Epithelial cell of proximal tubule (primary cell): ENCODE measurements around the gene SOCS3. TPM values are rescaled to one million over a fixed set of nuclear protein-coding genes. Genes with fewer than 3 reads are reported as not detected.

Experiments
- DNase-seq: peaks from one replicate; pipeline ENCODE4 v3.0.0-alpha.2; 2011; ENCODE audit warnings: low read depth
- H3K4me3 ChIP-seq: 2 replicates; pipeline ENCODE4 v1.5.1; 2011; ENCODE audit warnings: low read depth, mild to moderate bottlenecking, low read length
- total RNA-seq: library from RNA; depleted of rRNA; stranded (reverse); fragments of >200 nt; gene quantifications from 2 replicates; pipeline ENCODE4 v1.2.3, GENCODE V29; 2015
- TF ChIP-seq, protein P1 (sequence below): conservative IDR thresholded peaks from 2 replicates; pipeline ENCODE4 v1.5.1; 2012; ENCODE audit warnings: low read depth, mild to moderate bottlenecking, low read length

SOCS3 gene
- total RNA-seq, 1 donor from 2014 or later = 42.8 TPM

DNA sequence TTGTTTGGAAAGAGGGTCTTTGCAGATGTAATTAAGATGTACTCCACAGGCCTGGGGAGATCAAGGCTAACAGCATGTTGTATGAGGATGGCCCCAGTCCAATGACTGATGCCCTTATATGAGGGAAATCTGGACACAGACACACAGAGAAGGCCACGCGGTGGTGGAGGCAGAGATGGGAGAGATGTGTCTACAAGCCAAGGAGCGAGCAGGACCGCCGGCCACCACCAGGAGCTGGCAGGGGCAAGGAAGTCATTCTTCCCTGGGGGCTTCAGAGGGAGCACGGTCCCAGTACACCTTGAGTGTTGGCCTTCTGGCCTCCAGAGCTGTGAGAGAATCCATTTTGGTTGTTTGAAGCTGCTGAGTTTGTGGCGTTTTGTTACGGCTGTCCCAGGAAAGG lies 14.7 kb downstream of the SOCS3 start:
- H3K4me3 ChIP-seq = no peak overlapping the region
- TF ChIP-seq, protein P1, sequence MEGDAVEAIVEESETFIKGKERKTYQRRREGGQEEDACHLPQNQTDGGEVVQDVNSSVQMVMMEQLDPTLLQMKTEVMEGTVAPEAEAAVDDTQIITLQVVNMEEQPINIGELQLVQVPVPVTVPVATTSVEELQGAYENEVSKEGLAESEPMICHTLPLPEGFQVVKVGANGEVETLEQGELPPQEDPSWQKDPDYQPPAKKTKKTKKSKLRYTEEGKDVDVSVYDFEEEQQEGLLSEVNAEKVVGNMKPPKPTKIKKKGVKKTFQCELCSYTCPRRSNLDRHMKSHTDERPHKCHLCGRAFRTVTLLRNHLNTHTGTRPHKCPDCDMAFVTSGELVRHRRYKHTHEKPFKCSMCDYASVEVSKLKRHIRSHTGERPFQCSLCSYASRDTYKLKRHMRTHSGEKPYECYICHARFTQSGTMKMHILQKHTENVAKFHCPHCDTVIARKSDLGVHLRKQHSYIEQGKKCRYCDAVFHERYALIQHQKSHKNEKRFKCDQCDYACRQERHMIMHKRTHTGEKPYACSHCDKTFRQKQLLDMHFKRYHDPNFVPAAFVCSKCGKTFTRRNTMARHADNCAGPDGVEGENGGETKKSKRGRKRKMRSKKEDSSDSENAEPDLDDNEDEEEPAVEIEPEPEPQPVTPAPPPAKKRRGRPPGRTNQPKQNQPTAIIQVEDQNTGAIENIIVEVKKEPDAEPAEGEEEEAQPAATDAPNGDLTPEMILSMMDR = no peak
- no peak for DNase-seq

DNA sequence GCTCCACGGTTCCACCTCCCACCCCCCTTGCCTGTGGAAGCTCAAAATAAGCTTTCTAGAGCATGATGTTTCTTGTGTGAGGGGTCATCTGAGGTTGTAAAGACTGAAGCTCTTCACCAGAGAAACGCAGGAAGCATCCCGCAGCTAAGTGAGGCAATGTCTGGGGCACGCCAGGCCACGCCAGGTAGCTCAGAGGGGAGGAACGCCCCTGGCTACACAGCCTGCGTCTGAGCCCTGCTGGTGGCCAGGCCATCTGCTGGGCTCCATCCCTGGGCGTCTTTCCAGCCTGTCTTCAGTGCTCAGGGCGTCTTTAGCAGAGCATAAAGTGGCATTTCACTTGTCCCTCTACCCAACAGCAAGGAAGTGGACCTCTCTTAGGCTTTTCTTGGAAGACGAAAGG lies 15.2 kb downstream of the SOCS3 start:
- DNase-seq = no peak

DNA sequence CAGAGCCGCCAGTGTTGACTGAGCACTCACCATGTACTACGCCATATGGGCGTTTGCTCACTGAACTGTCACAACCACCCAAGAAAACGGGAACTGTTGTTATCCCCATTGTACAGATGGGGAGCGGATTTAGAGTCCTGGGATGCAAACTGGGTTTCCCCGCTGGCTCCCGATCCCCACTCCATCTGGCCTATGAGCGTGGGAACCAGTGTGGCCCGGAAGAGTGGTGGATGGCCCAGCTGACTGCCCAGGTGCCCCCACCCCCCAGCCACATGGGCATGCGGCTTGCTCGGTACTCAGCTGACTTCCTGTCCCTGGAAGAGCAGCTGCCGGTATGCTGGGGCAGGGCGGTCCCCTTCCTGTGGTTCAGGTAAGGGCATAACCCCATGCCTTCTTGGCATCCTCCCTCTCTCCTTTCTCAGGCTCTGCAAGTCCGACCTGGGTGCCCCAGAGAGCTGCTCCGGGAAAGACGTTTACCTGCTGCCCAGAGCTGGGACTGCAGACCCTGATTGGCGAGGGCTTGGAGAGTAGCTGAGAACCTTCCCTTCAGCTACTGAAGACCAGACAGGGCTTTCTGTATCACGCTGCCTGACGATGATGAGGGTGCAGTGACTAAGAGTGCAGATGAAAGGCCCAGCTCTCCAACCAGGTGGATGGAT lies 16.2 kb downstream of the SOCS3 start:
- TF ChIP-seq, protein P1 = no peak
- DNase-seq = no peak
- H3K4me3 ChIP-seq = no peak overlapping the region

More for the DNA sequence above, 15.2 kb downstream of the SOCS3 start:
- TF ChIP-seq, protein P1 = no peak
- H3K4me3 ChIP-seq = no peak overlapping the region

DNA sequence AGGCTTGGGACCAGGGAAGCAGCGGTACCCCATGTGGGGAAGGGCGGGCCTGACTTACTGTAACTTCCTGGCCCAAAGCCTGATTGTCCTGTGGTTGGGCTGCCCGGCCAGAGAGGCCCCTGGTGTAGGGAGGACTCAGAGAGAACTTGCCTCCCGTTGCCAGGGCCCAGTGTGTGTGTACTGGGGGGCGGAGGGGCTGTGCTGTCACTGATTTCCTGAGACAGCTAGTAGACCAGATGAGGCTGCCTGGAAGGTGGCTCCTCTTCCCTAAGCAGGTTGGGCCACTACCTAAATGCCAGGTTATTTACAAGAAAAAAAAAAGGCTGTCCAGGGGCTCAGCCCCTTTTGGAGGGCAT lies 16.7 kb downstream of the SOCS3 start:
- no peak for DNase-seq
- H3K4me3 ChIP-seq = no peak overlapping the region
- TF ChIP-seq, protein P1 = no peak

DNA sequence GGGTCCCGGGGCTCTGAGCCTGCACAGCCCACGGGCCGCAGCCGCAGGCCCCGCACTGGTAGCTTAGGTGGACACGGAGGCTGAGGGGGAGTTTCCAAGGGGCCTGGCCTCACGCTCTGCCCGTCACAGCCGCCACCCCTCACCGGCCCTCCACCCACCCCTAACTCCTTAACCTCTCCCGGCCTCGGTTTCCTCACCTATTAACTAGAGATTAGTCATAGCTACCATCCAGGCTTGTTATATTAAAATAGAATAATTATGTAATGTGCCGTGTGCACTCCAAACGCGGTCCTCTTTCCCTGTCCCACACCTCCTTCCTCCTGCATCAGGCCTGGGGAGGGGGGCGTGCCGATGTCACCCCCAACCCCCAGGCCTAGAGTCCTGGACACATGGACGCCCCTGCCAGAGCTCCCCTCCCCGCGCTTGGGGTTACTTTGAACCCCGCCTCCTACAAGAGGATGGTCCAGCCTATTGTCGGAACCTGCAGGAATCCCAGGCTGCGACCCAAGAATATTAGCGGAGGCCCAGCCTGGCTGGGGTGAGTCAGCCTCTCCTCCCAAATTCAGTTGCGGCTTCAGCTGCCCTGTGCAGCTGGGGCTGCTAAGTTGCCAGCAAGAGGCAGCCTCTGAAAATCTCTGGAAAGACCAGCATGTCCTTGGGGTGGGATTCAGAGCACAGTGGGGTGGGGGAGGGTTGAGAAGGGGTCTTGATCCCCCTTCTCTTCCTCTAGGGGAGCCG lies 17.3 kb downstream of the SOCS3 start:
- TF ChIP-seq, protein P1 = no peak
- no peak for DNase-seq
- peak overlapping the region; percentile 49 for H3K4me3 ChIP-seq

DNA sequence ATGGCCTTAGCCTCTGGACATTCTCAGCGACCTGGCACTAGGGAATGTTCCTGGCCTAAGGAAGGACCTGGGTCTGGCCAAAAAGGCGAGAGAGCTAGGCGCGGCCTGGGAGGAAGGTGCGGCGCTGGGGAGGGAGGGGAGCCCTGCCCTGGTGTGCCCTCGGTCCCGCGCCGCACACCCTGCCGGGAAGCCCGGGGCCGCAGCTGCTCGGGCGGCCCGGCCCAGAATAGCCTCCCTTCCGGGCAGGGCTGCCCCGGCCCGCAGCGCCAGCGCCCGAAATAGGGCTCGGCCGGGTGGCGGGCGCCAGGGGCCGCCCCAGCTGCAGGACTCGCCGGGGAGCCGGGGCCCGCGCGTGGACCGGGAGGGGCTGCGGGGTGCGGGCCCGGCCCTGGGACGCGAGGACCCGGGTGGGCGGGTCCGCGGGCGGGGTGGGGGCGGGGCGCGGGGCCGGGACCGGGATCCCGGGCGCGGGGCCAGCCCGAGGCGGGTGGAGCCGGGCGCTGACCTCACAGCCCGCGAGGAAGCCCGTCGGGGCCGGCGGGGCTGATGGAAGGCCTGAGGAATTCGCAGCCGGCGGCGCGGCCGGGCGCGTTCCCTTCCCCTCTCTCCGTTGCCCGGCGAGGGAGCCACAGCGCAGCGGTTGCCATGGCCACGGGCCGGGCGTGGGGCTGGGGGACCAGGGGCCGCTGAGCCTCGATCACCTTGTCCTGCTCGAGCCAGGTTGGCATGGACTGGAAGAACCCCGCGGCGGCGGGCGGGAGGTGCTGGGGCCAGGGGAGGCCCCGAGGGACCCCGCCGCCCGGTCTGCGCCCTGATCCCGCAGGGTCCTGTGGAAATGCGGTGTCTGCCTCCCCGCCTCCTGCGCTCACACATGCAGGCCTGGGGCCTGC lies 18.1 kb downstream of the SOCS3 start:
- TF ChIP-seq, protein P1 = no peak
- no peak for DNase-seq
- H3K4me3 ChIP-seq = peak overlapping the region; percentile 49
